Stimulated activated naive CD4-positive, alpha-beta T cell (primary cell): ENCODE measurements around the gene PER1.
"Not testable (repeated sequence)": the region's sequence is repeated elsewhere in the genome, so short reads cannot be mapped to it uniquely, and the experiment has no call there.

Source experiments
- DNase-seq, 6 experiments: peaks; one replicate each; lab custom pipeline; 2025; lab: John Stamatoyannopoulos, UW

PER1 gene

GRCh38 chr17:8152112-8152775 lies at the start of gene PER1:
Gene PER1 (minus strand): TSS chr17:8152404. CDS start chr17:8150706, 1,698 bp downstream.
- DNase-seq, result peak; percentile 58 to 78 (median 71)

- DNase-seq, result peak; percentile 10 to 64 (median 49)
Observed at GRCh38 chr17:8192070-8192815, 40.0 kb upstream of the PER1 start.

DNA sequence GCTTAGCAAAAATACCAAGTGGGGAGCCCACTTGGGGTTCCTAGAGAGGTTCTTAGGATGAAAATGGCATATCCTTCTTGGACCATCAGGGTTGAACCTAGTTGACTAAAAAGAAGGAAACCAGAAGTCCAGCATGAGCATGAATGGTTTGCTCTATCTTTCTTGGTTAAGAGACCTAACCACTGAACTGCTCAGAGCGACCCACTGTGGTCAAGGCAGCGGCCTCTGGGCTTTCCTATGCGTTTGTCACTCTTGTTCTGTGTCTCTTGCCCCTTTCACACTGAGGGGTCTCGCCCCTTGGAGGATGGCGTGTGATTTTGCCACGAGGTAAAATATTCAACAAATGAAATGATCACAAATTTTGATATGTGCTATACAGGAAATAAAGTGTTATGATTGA lies 38.3 kb upstream of the PER1 start:
- DNase-seq, result no peak

GRCh38 chr17:8189711-8190477 lies 37.7 kb upstream of the PER1 start, which contains the start of gene BORCS6:
Gene BORCS6 (minus strand): TSS chr17:8190180. CDS start chr17:8190140, 40 bp downstream.
- DNase-seq, result peak; percentile 86 to 96 (median 93)

DNA sequence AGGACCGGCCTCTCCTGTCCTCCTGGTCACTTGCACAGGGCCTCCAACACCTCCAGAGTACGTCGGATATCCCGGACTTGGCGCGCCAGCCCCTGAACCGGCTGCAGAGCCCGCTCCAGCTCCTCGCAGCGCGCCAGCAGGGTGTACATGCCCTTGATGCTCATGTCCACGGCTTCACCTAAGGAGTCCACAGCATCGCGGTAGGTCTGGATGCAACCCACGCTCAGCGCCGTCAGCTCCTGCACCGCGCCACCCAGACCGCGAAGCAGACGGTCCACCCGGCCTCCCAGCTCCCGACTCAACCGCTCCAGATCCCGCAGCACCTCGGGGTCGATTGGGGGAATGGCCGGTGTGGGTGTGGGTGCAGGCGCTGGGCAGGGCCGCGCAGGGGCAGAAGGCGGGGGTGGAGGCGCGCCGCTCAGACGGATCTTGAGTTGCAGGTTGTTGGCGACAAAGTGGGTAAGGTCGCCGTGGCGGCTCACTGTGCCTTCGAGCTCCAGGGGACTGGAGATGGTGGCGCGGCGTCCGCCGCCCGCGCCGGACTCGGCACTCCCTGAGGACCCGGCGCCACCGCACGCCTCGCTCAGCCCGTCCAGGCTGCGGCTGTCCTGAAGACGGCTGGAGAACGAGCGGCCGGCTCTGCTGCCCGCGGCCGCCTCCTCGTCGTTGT lies 37.0 kb upstream of the PER1 start:
- peak in 4 of 6 experiments; percentile 38 to 61 (median 54) for DNase-seq

DNA sequence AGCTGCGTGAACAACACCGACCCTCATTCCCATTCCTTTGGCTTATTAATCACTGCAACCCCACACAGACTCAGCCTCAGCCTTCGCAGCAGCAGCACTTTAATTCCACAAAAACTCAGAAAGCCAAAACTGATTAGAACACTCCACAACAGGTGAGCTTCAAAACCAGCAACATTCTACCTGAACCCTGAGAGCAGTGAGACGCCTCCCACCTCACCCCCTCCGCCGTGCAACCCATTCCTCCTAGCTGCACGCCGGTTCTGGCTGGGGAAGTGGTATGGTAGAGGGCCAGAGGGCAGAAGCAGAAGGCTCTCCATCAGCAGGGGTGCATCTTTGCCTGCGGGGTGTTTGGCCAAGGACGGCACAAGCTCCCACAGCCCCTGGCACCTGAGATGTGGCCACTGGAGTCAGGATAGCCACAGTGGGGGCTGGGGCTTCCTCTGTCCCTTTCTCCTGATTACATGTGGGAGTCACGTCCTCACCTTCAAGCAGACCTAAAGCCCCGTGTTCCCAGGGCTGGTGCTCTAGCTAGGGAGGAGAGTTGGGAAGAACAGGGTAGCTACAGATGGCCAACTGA lies 36.1 kb upstream of the PER1 start:
- peak in 4 of 6 experiments; percentile 17 to 54 (median 39) for DNase-seq

DNA sequence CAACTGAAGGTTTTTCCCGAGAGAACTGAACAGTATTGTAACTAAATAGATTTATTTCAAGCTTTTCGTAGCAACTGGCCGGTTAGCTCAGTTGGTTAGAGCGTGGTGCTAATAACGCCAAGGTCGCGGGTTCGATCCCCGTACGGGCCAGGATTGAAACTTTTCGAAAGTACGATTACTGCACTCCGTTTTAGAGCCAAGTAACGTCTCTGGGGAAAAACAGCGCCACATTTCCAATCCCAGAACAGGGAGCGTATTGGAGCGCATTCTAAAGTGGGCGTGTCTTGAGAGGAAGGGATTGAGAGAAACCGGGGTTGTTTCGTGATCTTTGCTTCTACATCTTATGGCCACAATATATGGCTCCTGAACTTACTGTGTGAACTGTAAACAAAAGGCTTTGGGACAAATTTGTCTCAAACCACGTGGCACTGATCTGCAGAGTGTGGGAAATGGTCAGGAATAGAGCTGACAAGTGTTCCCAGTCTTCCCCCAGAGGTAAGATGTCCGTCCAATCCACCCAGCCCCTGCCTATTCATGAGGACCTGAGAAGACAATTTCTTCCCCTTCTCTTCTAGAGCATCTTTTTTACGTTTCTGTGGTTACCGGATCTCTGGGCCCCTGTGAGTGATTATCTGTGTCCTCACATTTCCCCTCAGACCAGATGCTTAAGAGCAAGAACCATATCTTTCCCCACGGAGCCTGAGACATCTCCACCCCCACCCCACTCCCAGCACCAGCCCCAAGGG lies 35.5 kb upstream of the PER1 start:
- DNase-seq, result peak in 5 of 6 experiments; percentile 79 to 91 (median 85)

DNA sequence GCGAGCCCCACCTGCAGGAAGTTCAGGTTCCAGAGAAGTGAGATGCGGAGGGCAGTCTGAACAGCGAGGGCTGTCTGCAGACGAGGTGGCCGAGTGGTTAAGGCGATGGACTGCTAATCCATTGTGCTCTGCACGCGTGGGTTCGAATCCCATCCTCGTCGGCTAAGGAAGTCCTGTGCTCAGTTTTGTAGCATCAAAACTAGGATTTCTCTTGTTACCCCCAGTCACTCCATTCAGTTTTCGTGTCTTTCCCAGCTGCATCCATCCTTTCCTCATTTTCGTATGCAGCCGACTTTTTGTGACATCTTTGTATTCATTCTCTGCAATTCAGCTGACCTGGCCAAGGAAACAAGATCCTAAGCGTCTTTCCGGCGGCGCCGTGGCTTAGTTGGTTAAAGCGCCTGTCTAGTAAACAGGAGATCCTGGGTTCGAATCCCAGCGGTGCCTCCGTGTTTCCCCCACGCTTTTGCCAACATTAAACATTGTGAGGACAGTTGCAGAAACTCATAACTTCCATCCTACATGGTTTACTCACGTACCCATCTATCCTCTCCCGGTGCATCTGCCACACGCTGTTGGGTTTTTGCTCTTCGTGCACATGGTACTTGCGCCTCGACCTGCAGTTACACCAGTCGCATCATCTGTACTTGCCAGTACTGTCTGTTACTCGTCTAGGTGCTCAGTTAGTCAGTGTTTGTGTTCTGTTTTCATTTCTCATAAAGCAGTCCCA lies 34.7 kb upstream of the PER1 start:
- peak; percentile 78 to 97 (median 88) for DNase-seq

DNA sequence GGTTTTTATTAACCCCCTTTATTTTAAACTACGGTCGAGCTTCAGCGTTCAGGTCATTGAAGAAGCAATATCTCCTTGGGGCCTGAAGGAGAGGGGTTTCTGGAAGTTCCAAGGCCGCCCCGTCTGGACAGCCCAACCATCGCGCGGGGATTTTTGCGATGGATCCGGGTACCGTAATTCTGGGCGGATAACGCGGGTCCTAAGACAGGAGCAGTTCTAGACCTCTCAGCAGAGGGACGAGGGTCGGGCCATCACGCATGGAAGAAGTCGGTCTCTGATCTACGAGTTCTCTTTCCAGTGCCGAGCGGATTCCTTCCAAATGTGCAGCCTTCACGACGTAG lies 34.2 kb upstream of the PER1 start:
- DNase-seq, result peak in 1 of 6 experiments; percentile 77

GRCh38 chr17:8185582-8186445 lies 33.6 kb upstream of the PER1 start:
- peak; percentile 76 to 94 (median 80) for DNase-seq

DNA sequence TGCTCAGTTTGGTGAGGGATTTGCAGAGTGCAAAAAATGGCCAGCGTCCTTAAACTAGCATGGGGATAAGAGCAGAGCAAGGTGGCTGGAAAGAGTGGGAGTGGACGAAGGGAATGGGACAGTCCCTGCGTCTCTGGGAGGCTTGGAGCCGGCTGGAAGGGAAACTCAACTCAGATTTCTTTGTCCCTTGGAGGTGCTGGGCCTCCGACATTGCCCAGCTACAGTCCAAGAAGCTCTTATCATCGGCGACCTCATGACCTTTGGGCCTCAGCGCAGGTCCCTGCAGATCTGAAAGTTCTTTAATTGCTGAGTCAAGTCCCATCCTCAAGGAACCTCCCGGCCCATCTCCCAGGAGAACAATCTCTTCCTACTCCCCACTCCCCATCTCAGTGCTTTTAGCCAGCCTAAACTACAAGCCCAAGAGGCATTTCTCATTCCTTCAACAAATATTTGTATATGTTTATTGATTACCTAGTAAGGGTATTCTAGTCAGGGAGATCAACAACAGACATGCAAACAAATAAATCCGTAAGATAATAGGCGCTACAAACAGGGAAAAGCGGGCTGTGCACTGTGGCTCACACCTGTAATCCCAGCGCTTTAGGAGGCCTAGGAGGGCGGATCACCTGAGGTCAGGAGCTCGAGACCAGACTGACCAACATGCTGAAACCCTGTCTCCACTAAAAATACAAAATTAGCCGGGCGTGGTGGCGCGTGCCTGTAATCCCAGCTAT lies 25.0 kb upstream of the PER1 start:
- DNase-seq, result no peak

GRCh38 chr17:8176197-8176940 lies 24.2 kb upstream of the PER1 start, which contains the start of gene TMEM107:
Gene TMEM107 (minus strand): TSS chr17:8176380. CDS start chr17:8176286, 94 bp downstream.
- DNase-seq, result peak; percentile 77 to 86 (median 84)

DNA sequence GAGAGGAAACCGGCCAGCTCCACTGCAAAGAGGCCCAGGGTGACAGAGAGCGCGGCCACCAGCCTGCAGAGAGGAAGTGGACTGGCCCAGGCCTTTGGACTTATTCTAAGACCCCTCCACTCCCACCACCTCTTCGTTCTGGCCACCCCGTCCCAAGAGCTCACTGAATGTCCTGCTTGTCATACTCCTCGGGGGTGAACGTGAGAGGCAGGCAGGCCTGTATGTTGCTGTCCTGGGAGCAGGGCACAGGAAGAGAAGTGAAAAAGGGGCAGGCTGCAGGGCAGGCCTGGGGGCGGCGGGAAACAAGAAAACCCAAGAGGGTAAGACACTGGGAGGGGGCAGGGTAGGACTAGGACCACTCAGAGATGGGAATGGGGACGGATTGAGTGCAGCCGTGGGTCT lies 23.6 kb upstream of the PER1 start:
- no peak for DNase-seq

- DNase-seq, result no peak
Observed at GRCh38 chr17:8173871-8174322, 21.7 kb upstream of the PER1 start.

GRCh38 chr17:8173056-8173870 lies 21.1 kb upstream of the PER1 start:
- peak; percentile 38 to 99 (median 83) for DNase-seq

- DNase-seq, result not testable (repeated sequence)
Observed at GRCh38 chr17:8170186-8170585, 18.0 kb upstream of the PER1 start.

- no peak for DNase-seq
Observed at GRCh38 chr17:8167526-8167925, 15.3 kb upstream of the PER1 start.
